Hepatocyte (in vitro differentiated cells): ENCODE results near the gene SARS2.
"Not testable (repeated sequence)": the region's sequence is repeated elsewhere in the genome, so short reads cannot be mapped to it uniquely, and the experiment has no call there.

ENCODE experiments used
- CTCF ChIP-seq: fragments of 200-600 bp; sonication (generic); IDR thresholded peaks from 2 replicates; pipeline ENCODE4 v1.5.1; 2016; ENCODE audit warnings: antibody characterized with exemption, mild to moderate bottlenecking; ENCODE audit not compliant: poor library complexity
- EZH2 ChIP-seq: fragments of 200-600 bp; sonication (generic); IDR thresholded peaks from 2 replicates; pipeline ENCODE4 v1.6.1; 2016; ENCODE audit warnings: antibody characterized with exemption, mild to moderate bottlenecking, borderline replicate concordance

DNA sequence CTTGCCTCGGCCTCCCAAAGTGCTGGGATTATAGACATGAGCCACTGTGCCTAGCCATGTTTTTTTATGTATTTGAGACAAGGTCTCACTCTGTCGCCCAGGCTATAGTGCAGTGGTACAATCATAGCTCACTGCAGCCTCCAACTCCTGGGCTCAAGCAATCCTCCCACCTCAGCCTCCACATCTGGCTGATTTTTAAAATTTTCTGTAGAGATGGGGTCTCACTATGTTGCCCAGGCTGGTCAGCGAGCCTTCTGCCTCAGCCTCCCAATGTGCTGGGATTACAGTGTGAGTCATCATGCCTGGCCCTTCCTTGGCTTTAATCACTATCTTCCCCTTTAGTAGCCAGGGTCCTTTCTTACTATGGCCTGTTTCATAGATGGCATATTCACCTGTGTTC lies 45.9 kb downstream of the SARS2 start:
- TF ChIP-seq EZH2, CTCF: not testable (repeated sequence)
